Ovary (tissue), 9 donors: ENCODE measurements around the gene DENND2D. TPM values are rescaled to one million over a fixed set of nuclear protein-coding genes. Genes with fewer than 3 reads are reported as not detected.

Source experiments
- DNase-seq, 5 donors: peaks; one replicate each; pipeline ENCODE4 v3.0.0-alpha.2; 2019 to 2020
- H3K27ac ChIP-seq, 2 donors: fragments of 200-600 bp; one replicate each; pipeline versions ENCODE4 v1.5.1 to v1.8.0; 2019 to 2022
- H3K27me3 ChIP-seq: fragments of 200-600 bp; one replicate; pipeline ENCODE4 v1.8.0; 2022
- H3K36me3 ChIP-seq: fragments of 200-600 bp; sonication (generic); one replicate; pipeline ENCODE4 v1.5.1; 2019
- H3K4me1 ChIP-seq: one replicate; pipeline ENCODE4 v1.8.1; 2013; ENCODE audit warnings: mild to moderate bottlenecking, moderate library complexity; ENCODE audit not compliant: insufficient read depth
- H3K4me3 ChIP-seq: fragments of 200-600 bp; sonication (generic); one replicate; pipeline ENCODE4 v1.5.1; 2017
- H3K9me3 ChIP-seq, 2 donors: fragments of 200-600 bp in 1 of 2; sonication (generic) in 1 of 2; one replicate each; pipeline versions ENCODE4 v1.5.1 to v1.8.1; 2013 to 2019; ENCODE audit warnings: mild to moderate bottlenecking in 1 of 2, moderate library complexity in 1 of 2
- EP300 ChIP-seq: sonication (generic); formaldehyde crosslinking; IDR thresholded peaks from one replicate; pipeline ENCODE4 v1.6.1; 2017; ENCODE audit warnings: antibody characterized with exemption
- POLR2A ChIP-seq: fragments of 450-650 bp; IDR thresholded peaks from one replicate; pipeline ENCODE4 v1.6.1; 2017; ENCODE audit warnings: antibody characterized with exemption, mild to moderate bottlenecking, moderate library complexity
- WGBS, 3 donors: extraction: QIAGEN DNeasy Blood & Tissue Kit in 1 of 3; methylation state at CpG; one replicate each; pipeline versions ENCODE4 v1.1.5 to v1.1.7; 2013 to 2017; 5-methylcytosine and 5-hydroxymethylcytosine counted together
- intact Hi-C, 4 donors: fragments of 100-400 bp; cut with DNase I; formaldehyde crosslinking; loops; one replicate each; pipeline versions ENCODE4 v1.11.0 to v1.15.1; 2022 to 2023
- polyA plus RNA-seq, 2 donors: library from polyadenylated mRNA; stranded (reverse); fragments of 200-250 nt in 1 of 2; fragments of 350-450 nt in 1 of 2; fragmentation: Illumina TruSeq in 1 of 2; extraction: RNeasy Lipid Tissue Mini Kit (QIAGEN cat#74804) in 1 of 2; gene quantifications; one replicate each; pipeline ENCODE4 v1.2.3, GENCODE V29; 2013 to 2014
- total RNA-seq, 7 donors: library from RNA; depleted of rRNA in 2 of 7; stranded (reverse); fragments of >200 nt in 2 of 7; fragmentation: NEBNext Ultra II Directional in 3 of 7; extraction: Animal tissue kit (Norgen Biotek cat#: 25700) in 3 of 7; gene quantifications; one replicate each; pipeline versions ENCODE4 v1.1.0 to v1.2.4, GENCODE V29; 2016 to 2023
- TF ChIP-seq, protein P1 (sequence below), 3 donors: fragments of 450-650 bp in 2 of 3; fragments of 200-600 bp in 1 of 3; IDR thresholded peaks; one replicate each; pipeline versions ENCODE4 v1.5.1 to v1.8.0; 2016 to 2022; ENCODE audit warnings: antibody characterized with exemption in 3 of 3, mild to moderate bottlenecking in 1 of 3
- donor health status: DM: no; HTN: no; CAD: no; lungs with moderate emphysema.
- donor health status: DM: no; HTN: no; CAD: no.
- donor health status: Bipolar disorder and iron deficiency.
- donor health status: DM: yes; HTN: yes; CAD: no.
- donor health status: DM: no; HTN: no; CAD: no.
- donor health status: DM: yes; HTN: yes; CAD: no.

The DENND2D gene
- total and polyA plus RNA-seq, 9 donors: 2.5 to 19.0 (median 9.5) TPM

DNA sequence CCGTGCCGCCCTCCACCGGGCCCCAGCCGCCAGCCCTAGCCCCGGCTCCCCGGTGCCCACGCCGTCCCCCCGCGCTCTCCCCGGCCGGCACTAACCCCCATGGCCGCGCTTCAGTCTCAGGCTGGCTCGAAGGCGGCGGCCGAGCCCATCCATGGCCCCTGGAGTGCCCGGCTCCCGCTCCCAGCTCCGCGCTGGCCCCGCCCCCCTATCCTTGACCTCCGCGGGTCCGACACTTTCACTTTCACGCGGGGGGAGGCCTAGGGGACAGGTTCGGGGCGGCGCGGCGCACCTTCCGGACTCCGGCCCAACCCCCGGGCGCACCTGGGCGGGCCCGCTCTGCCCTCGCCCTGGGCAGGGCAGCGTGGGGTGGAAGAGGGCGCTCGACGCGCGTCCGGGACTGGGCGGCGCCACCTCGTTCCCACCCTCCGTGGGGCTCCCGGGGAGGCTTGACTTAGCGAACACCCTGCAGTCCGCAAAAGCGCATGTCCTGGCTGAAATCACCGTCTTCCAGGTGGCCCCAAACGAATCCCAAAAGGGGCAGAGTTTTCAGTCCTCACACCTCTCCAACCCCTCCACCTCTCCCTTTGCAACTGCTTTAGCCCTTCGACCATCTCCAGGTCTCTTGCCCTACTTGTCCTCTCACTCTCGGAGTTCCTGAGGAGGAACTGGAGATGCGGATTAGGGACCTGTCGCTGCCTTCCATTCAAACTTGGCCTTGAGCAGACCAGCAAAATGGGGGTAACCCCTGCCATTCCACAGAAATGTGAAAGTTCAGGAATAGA is 3.9 kb upstream of the DENND2D start:
- WGBS, 3 donors: 3 to 4% (median 3%) methylated on average over 51 to 61 of the region's 61 CpGs
- peak overlapping the region; percentile 62 for H3K4me3 ChIP-seq
- H3K27me3 ChIP-seq: no peaks in the 10 kb centered on the region
- intact Hi-C loops: no loop called here
- H3K4me1 ChIP-seq: no peaks in the 10 kb centered on the region
- no peaks in the 10 kb centered on the region for H3K36me3 ChIP-seq
- no peaks in the 10 kb centered on the region for H3K9me3 ChIP-seq
- TF ChIP-seq EP300: no peak
- TF ChIP-seq, protein P1, sequence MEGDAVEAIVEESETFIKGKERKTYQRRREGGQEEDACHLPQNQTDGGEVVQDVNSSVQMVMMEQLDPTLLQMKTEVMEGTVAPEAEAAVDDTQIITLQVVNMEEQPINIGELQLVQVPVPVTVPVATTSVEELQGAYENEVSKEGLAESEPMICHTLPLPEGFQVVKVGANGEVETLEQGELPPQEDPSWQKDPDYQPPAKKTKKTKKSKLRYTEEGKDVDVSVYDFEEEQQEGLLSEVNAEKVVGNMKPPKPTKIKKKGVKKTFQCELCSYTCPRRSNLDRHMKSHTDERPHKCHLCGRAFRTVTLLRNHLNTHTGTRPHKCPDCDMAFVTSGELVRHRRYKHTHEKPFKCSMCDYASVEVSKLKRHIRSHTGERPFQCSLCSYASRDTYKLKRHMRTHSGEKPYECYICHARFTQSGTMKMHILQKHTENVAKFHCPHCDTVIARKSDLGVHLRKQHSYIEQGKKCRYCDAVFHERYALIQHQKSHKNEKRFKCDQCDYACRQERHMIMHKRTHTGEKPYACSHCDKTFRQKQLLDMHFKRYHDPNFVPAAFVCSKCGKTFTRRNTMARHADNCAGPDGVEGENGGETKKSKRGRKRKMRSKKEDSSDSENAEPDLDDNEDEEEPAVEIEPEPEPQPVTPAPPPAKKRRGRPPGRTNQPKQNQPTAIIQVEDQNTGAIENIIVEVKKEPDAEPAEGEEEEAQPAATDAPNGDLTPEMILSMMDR (IDR thresholded peaks at IDR 0.05): no peak
- no peak for TF ChIP-seq POLR2A
- H3K27ac ChIP-seq: no peak overlapping the region
- DNase-seq: peak in 4 of 5 donors; percentile 28 to 61 (median 53)

DNA sequence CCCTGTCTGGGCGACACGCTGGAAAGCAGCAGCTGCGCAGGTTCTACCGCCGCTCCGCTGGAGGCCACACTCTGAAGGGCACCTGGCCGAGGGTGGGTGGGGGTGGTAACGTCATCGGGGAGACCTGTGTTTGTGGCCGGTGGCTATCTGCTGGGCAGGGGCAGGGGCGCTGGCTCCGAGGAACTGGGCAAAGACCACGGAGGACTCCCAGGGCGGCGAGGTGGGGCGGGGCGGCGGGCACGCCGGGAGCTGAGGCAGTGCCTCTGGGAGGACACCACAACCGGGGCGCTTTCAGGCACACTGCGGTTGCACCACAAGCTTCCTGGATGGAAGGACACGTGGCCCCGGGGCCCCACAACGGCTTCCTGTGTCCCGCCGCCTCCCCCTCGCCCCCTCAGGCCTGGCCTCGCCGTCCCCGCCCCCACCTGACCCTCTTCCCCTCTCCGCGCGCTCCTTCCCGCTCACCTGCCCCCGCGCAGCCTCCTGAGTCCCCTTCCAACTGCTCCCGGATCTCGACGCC is 3.3 kb upstream of the DENND2D start:
- DNase-seq: peak; percentile 33 to 70 (median 46)
- Histone ChIP-seq H3K4me1 (no peaks in the 10 kb centered on the region), H3K4me3 (peak overlapping the region; percentile 62), H3K27me3 (no peaks in the 10 kb centered on the region), H3K27ac (no peak overlapping the region), H3K9me3 (no peaks in the 10 kb centered on the region), H3K36me3 (no peaks in the 10 kb centered on the region)
- 9 to 23% (median 12%) methylated on average over 17 to 40 of the region's 41 CpGs for WGBS, 3 donors
- intact Hi-C loops: no loop called here
- TF ChIP-seq EP300 (no peak), POLR2A (no peak)
- TF ChIP-seq, protein P1 (IDR thresholded peaks at IDR 0.05): no peak

DNA sequence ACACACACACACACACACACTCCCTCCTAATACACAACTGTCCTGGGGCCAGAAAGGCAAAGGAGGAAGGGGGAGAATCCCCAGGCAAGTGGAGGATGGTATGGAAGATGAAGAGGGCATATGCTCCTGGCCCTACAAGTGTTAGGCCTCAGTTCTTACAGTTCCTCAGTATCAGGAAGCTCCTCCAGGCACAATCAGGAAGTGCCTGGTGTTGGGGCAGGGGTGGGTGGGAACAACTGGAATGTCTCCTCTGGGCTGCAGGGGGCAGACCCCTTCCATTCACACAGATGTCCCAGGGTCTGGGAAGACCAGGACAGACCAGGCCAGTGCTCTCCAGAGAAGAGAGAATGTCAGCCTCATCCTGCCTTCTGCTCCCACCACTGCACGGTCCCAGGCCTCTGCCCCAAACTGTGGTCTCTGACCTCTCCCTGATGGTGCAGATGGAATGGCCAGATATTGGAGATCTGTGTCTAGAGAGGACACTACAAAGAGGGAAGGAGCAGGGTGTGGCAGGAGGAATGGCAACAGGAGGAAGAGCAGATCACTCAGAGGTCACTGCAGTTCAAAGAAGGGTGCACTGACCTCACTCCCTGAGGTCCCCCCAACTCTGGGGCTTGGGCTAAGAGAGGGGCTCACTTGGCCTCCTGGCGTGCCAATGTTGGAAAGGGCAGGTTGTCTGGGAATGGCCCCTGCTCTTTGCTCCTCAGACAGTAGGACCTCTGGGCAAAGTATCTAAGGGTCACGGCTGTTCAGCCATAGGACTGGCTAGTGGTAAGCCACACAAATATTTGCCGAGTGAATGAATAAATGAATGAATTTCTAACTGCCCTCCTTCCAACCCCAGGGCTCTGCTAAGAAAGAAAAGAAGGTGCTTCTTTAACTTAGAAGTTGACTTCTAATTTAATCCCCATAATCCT is 2.5 kb upstream of the DENND2D start:
- no peak for DNase-seq

DNA sequence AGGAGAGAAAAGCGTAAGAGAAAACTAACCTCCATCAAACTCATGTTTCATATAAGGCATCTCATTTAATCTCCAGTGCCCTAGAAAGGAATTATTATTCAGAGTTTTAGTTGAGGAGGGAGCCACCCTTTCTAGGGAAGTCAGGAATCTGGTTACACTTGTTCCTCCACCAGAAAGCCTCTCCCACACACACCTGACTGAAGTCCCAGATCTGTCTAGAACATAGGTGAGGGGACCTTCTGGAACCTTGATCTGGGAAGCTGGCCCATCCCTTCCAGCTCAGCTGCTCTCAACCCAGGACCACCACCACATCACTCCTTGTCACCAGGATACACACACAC is 1.9 kb upstream of the DENND2D start:
- intact Hi-C loops: no loop called here
- H3K4me3 ChIP-seq: no peak overlapping the region
- DNase-seq: no peak
- H3K27me3 ChIP-seq: no peaks in the 10 kb centered on the region
- no peaks in the 10 kb centered on the region for H3K36me3 ChIP-seq
- no peaks in the 10 kb centered on the region for H3K4me1 ChIP-seq
- no peak for TF ChIP-seq EP300
- TF ChIP-seq, protein P1 (IDR thresholded peaks at IDR 0.05): no peak
- TF ChIP-seq POLR2A: no peak
- 96 to 100% (median 100%) methylated on average over 1 of the region's 1 CpG for WGBS, 3 donors
- no peaks in the 10 kb centered on the region for H3K9me3 ChIP-seq
- H3K27ac ChIP-seq: no peak overlapping the region

More for the DNA sequence above, 2.5 kb upstream of the DENND2D start:
- Histone ChIP-seq H3K9me3 (no peaks in the 10 kb centered on the region), H3K4me3 (peak overlapping the region; percentile 62), H3K27ac (no peak overlapping the region), H3K27me3 (no peaks in the 10 kb centered on the region), H3K36me3 (no peaks in the 10 kb centered on the region), H3K4me1 (no peaks in the 10 kb centered on the region)
- intact Hi-C loops: no loop called here
- TF ChIP-seq POLR2A: no peak
- no peak for TF ChIP-seq EP300
- TF ChIP-seq, protein P1 (IDR thresholded peaks at IDR 0.05): no peak
- WGBS, 3 donors: 87 to 93% (median 90%) methylated on average over 4 of the region's 4 CpGs
